Activated CD4-positive, alpha-beta T cell treated with anti-CD3 and anti-CD28 coated beads, Interleukin-2, amount 50 U/mL, for 1 hour (primary cell): ENCODE results near the gene SLC1A2.
A peak's percentile ranks its signal among the peaks of the same experiment; 100 is the strongest.

Experiments
- DNase-seq: peaks from one replicate; pipeline ENCODE4 v3.0.0-alpha.2; 2020

The SLC1A2 gene

DNA sequence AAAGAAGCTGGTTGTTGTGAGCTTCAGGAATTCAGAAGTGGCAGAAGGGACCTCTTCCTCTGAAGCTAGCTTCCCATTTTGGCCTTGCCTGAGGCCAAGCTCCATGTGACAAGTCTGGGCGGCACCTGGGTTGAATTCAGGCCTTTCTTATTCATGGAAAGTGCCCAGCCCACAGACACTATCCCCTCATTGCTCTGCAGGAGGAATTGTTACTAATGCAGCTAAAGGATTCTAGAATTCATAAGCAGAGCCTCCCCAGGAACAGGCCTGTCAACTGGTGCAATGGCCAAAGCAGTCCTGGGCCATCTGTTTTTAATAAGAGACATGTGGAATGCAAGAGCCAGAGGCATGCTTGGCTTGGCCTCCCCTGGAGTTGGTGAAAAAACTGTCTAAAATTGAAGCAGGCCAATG is 71.4 kb downstream of the SLC1A2 start:
- no peak for DNase-seq

DNA sequence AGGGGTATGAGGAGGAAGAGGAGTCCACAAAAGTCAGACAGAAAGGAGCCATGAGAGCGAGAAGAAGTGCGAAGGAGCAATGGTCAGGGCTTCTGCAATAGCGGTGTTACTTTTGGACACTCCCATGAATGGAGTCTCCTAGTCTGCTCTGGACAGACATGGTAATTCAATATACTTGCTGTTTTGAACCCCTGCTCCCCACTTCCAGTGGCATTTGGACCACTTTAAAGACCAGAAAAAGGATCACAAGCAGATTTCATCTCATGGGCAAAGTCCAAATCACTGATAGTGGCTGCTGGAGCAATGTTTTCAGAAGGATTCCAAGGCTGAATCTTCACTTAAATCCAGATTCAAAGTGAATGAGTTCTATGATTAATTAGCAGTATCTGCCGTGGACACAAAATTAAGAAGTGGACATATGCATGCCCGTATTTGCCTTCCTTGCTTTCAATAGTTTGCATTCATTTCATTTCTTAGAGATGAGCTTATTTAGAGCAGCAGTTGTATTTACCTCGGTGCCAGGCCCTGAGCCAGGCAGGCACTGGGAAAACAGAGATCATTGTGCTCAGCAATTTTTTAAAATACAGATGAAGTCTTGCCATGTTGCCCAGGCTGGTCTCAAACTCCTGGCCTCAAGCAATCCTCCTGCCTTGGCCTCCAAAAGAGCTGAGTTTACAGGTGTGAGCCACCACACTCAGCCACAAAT is 72.0 kb downstream of the SLC1A2 start:
- no peak for DNase-seq

DNA sequence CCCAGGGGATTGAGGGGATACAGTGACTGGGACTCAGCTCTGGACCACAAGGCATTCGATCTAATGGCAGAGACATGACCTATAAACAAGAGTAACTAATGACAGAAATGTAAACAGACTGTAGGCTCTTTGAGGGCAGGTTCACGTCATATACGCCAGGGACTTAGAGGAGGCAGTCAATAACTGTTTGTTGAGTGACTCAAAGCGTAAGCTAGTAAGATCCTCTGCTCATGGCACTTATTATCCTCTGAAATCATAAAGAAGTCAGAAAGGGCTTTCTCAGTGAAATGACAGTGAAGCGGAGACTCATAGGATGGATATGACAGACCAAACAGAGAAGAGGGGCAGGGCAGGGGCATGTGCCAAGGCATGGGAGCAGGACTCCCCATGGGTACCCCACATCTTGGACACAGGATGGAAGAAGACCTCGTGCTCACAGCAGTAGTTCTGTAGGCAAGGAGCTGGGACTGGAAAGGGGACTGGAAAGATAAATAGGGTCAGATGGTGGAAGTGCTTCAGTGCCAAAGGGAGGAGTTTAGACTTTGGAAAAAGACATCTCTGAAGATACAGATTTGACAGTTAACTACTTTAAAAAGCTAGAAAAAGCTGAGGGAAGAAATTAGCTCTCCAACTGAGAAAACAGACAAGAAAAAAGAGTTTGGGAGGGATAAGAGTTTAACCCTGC is 72.7 kb downstream of the SLC1A2 start:
- no peak for DNase-seq

DNA sequence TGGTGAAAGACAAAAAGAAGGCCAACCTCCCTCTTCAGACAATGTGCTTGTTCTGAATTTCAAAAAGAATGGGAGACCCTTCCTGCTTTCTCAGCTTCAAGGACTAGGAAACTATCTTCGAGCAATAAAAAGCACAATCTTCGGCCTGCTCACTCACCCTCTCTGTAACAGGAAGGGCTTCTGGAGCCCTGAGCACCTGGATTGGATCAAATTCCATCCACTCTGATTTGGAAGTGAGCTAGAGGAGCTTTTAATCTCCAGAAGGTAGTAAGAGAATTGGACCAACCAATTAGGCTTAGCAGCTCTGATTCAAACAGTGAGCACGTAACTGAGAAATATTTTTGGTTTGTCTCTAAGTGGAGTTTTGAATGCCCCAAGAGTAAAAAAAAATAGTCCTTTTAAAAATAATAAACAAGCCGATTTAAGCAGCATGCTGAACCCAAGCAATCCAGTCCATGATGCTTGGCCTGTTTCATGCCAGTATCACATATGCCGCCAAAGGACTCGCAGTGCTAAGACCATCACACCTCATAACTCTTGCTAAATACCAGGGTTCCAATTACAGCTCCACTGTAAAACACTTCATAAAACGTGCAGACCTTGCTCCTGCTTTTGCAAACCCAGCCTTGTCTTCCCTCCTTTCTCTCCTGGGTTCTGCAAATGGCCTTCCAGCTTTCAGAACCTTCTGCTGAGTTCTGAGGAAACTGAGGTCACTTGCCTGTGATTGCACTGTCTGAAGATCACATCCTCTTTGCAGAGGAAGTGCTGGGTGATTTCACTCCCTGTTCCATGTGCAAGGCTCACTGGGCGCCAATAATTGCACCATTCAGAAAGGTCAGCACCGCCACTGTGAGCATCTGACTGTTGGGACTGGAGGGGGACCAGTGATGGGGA is 74.4 kb downstream of the SLC1A2 start:
- no peak for DNase-seq

DNA sequence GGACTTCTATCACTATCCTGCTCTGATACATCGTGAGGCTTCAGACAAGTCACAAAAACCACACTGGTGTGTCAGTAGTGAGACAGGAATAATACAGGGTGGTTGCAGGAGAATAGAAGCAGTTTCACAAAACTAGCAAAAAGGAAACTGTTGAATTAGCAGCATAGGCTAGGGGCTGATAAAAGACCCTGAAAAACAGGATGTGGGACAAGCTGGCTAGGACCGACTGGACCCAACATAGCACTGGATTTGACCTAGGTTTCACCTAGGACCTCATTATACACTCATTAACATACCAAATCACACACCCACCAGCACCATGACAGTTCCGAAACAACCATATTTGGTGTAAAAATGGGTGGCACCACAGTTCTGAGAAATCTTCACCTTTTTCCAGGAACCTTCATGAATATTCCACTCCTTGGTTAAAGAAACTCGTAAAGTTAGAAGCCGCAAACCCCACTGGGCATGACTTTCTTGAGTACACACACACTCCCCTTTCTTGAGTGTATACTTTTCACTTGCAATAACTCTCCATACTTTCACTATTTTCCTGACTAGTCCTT is 76.2 kb downstream of the SLC1A2 start:
- DNase-seq: peak; percentile 5

DNA sequence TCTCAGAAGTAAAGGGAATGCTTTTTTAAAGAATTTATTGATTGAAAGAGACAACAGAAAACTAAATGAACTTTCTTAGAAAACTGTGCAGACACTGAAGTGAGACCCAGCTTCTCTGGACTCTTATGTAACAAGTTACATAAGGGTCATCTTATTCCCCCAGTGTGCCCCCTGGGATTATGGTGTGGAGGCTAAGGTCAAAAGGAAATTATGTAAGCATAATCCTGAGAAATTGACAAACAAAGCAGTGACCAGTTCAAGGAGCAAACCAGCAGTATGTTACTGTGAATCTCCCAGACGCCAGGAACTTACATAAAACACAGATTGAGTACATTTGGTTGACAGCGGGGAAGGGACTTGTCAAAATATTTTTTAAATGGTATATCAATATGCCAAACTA is 78.6 kb downstream of the SLC1A2 start:
- DNase-seq: no peak

DNA sequence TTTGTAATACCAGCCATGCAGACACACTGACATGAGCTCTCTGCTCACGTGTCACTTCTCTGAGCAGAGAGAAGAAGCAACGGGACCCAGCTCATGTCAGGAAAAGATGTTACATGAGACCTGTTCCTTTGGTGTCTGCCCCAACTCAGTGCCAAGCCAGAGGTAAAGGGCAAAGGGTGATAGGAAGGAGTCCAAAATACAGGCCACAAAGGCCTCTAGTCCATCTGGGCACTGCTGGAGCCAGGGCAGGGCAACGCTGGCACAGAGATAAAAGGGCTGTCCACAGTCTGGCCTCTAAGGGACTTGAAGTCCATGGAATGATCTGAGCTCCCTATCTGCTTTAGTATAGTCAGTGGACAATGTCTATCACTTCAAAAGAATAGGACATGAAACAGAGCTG is 79.3 kb downstream of the SLC1A2 start:
- DNase-seq: no peak

DNA sequence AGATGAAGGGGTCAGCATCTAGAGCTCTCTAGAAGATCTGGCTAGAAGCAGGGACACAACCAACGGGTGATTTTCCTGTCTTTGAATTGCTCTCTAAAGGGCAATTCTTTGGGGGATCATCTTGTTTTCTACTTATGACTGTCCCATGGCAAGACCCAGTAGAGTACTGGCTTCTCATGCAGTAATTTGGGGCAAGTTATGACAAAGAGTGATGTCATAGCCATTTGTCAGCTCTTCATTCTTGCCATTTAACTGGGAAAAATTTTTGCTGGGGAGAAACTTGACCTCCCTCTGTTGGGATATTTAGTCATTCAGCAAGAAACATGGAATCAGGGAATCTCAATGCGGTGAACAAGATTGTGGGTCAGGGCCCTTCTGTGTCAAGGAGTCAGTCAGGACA is 80.4 kb downstream of the SLC1A2 start:
- no peak for DNase-seq

DNA sequence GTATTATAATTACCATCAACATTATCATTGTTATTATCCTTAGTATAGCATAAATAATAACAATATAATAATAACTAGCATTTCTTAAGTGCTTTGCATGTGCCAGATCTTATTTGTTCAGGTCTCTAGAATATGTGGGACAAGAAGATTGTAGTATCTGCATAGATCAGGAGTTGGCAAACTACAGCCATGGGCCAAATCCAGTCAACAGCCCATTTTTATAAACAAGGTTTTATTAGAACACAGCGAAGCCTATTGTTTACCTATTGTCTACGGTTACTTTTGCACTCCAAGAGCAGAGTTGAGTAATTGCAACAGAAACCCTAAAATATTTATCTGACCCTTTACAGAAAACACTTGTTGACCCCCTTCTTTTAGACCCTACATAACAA is 81.4 kb downstream of the SLC1A2 start:
- DNase-seq: no peak

DNA sequence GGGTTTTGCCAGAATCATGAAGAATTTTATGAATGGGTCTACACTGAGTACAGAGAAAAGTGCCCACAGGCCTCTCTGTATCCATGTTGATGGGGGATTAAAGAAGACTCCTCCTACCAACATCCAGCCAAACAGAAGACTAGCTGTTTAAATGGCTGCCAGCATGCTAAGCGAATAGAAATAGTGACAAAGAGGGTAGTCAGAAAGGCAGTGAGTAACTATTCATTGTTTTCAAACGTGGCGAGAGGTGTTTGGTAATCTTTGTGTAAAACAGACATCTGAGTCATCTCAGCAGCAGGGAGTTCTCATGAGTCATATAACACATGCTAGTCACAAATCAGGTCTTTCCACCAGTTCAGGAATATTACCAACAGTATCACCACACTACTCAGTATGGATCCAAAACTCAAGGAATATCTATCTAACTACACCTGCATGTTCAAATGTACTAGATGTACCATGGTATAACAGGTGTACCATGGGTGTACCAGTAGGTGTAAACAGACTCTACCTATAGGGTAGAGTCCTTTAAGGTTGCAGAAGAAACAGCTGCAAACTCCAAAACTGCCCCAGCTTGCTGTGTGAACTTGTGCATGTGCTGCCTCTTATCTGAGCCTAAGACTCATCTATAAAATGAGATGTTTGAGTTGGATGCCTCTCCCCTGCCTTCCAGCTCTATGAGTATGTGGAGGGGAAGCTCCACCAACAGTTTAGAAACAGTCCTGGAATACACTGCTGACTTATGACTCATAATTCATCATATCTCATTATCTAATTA is 82.0 kb downstream of the SLC1A2 start:
- no peak for DNase-seq

DNA sequence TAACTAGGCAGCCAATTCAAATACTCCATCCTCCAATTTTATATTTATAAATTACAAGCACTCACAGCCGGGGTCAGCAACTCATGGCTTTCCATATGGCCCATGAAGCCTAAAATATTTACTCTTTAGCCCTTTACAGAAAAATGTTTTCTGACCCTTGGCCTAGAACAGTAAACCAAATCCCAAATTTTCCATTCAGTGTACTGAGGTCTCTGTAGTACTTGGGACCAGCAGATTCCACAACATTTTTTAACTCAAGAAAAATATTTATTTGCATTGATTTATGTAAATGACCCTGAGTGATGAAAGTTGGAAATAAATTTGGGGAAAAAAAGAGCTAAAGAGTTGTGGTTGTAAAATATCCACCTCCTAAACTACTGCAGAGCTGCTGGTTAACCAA is 82.6 kb downstream of the SLC1A2 start:
- no peak for DNase-seq

DNA sequence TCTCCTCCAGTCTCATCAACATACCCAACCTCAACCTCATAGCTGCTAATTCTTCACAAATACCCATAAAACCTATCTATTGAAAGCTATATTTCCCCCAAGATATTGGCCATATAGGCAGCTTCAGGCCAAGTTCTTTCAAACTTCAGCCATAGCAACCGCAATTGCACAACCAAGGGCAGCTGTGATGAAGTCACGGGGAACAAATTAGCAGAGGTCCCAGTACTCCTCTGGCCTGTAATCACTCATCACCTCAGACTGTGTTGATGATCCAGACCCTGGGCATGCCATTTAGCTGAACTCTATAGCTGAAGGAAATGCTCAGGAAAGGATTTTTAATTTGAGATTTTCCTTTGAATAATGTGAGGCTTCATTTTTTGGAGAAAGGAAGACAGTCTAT is 84.1 kb downstream of the SLC1A2 start:
- DNase-seq: no peak

DNA sequence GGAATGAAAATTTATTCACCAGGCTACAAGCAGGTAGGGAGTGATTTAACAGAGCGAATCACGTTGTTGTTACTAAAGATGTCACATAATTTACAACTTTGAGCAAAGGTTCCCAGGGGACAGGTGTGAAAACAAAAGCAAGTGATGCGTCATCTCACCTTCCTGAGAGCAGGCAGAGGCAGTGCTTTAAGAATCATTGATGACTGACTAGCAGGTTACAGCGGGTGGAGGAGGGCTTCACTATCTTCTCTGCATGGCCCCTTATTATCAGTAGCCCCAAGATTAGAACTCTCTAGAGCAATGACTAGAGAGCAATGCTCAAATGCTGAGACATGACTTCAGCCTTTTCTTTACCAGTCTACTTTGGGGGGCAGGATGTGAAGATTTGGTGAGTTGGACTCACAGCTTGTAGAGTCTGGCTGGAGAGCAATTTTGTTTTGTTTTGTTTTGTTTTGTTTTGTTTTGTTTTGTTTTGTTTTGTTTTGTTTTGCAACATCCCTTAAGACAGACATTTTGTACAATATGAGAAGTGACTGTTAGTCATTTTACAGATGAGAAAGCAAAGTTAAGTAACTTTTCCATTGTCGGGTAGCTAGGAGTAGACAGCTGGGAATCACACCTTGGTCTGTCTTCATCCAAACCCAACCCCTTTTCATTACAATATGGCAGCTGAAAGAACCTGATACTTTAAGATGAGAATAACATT is 84.8 kb downstream of the SLC1A2 start:
- DNase-seq: no peak

DNA sequence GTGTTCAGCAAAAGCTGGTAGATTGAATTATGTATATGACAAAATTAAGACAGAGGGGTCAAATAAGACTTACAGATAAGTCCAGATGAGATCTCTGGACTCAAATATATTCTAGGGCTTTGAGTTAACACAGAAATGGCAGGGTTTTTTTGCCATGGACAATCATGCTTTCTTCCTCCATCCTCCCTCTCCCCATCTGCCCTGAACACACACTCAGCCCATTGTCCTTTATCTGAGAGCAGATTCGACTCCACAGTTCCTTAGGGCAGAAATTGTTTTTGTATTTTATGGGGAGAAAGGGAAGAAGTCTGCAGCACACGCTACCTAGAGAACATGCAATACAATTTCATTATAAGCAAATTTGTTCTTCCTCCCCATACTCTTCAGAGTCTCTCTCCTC is 86.8 kb downstream of the SLC1A2 start:
- no peak for DNase-seq

DNA sequence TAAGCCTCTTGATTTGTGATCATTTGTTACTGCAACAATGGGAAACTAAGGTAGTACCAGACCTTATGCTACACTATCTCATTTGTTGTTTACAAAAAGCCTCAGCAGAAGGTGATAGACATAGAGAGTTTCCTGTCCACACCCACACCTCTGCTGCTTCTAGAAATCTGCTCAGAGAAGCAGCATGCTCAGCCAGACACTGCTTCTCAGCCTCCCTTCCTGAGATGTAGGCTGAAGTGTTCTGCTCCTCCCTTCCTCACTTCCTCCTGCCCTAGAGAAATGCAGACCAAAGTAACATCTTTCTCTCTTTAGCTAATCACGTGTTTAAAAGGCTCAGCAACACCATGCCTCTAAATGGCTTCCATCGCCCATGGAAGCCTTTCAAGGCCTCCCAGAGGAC is 88.4 kb downstream of the SLC1A2 start:
- peak; percentile 42 for DNase-seq

DNA sequence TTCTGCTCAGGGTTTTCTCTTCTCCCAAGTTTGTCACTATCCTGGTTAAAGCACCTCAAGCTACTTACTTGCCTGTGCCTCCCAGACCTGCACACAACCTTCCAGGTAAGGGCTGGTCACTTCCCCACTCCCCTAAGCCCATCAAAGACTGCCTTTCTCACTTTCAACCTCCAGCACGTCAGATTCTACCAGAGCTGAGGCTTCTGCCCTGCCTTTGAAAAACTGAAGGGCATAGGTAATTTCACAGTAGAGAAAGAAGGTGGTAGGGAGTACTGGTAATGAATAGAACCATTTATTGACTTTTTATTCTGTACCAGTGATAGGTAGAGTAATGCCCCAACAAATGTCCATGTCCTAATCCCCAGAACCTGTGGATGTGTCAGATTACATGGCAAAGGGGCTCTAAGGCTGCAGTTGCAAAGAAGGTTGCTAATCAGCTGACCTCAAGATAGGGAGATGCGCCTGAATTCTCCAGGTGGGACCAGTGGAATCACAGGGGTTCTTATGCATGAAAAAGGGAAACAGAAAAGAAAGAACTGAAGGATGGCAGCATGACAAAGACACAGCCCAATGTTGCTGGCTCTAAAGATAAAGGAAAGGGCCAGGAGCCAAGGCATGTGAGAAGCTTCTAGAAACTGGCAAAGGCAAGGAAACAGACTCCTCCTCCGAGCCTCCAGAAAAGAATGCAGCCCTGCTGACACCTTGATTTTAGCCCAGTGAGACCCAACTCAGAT is 89.0 kb downstream of the SLC1A2 start:
- DNase-seq: no peak

DNA sequence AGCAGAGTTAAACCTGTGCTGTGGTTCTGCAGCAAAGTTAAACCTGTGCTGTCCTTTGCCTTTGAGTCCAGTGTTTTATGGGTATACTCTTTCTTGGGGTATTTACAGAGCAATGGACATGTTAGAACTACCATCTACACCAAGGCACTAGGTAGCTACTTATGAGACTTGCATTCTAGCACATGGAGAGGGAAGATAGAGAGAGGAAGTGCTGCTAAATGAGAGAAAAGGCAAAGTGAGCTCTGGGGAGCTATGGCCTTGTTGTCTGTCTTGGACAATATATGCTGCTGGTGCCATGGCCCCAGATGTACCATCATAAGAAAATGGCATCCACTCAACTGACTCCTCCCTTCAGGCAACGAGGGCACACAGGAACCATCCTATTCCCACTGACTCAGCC is 91.5 kb downstream of the SLC1A2 start:
- no peak for DNase-seq

DNA sequence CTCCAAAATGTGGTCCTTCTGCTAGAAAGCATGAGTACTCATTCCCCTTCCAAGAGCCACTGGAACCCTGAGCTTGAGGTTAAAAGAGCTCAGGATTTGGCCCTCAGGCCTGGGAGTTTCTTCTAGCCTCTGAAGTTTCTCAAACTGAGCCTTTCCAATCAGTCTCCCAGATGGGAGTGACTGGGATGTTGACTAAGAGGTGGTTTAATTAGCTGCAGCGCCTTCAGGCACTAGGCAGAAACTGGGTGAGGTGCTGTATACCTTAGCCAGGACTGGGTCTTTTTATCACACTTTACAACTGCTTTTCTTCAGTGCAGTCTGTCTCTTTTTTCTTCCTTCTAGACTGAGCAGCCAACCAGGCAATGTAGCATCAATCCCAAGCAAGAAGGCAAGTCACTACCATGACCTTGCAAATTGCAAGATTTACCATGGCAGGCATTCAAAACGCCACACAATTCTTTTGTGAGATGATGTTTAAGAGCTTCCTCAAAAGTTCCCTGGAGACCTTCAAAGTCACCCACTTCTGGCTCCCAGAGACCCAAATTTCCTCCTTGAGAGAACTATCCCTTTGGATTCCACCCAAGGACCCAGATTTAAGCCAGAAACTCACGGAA is 93.0 kb downstream of the SLC1A2 start:
- DNase-seq: no peak

DNA sequence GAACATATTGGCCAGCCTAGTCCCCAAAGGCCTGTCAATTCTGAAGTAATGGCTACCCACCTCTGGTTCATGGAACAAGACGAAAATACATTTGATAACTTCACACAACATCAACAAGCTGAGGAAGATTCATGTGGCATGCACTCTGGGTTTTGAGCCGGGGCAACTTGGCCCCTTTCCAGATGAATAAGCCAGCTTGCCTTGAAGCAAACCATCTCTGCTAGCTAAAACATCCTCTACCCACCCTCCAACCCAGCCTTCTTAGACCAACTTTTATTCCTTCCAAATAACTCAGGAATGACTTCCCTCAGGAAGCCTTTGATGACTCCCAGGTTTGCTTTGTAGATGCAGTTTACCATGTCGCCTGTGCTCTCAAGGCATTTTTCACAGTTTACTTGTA is 94.4 kb downstream of the SLC1A2 start:
- DNase-seq: no peak

DNA sequence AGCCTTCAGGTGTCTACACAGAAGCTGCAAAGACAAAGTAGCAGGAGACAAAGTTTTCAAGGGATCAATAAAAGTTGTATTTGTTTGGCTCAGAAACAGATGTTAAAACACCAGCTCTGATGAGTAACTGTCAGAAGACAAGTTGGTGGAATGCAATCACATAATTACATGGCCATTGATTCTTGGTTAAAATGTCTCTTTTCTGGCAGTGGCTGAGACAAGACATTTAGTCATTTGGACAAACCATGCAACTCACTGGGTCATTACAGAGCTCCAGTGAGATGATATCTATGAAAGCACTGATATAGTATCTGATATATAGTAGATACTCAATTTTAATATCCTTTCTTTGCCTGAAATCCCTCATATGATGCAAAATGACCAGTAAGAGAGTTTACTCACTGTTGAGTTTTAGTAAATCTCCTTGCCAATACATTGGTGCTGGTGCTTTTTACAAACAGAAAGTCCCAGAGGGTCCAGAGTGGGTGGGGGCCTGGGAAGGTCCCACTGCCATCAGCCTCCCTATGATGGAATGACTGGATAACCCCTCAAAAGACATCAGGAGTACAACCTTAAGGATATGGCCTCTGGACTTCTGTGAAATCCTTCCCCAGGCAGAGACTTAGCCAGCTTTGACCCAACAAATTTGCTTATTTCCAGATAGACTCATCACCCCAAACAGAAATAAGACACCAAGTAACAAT is 95.0 kb downstream of the SLC1A2 start:
- DNase-seq: no peak
